ENCODE data around the gene MAP3K15.
A peak's percentile ranks its signal among the peaks of the same experiment; 100 is the strongest.
"Not testable (repeated sequence)": the region's sequence is repeated elsewhere in the genome, so short reads cannot be mapped to it uniquely, and the experiment has no call there.

The MAP3K15 gene

GRCh38 chrX:19540076-19540475, 24.8 kb upstream of the MAP3K15 start:
- Histone ChIP-seq H3K9ac (ENCODE audit: low read length in 5 of 5) (no peak overlapping the region), H3K36me3 (ENCODE audit: control insufficient read depth in 5 of 5, insufficient read depth in 5 of 5, low read length in 5 of 5) (peaks cover 0 to 54% (median 28%) of the 10 kb centered on the region in 5 donors), H3K4me3 (ENCODE audit: low read depth in 1 of 5, low read length in 5 of 5) (no peak overlapping the region), H3K27ac (ENCODE audit: low read depth, low read length) (no peak overlapping the region), H3K9me3 (ENCODE audit: control insufficient read depth in 5 of 5, low read length in 5 of 5) (no peaks in the 10 kb centered on the region), H3K27me3 (ENCODE audit: control insufficient read depth in 5 of 5, insufficient read depth in 4 of 5, low read length in 5 of 5) (peaks cover 0 to 12% (median 5%) of the 10 kb centered on the region in 5 donors), H3K4me1 (ENCODE audit: control insufficient read depth in 5 of 5, insufficient read depth in 5 of 5, low read length in 5 of 5) (peaks cover 0 to 9% (median 0%) of the 10 kb centered on the region in 5 donors)

DNA sequence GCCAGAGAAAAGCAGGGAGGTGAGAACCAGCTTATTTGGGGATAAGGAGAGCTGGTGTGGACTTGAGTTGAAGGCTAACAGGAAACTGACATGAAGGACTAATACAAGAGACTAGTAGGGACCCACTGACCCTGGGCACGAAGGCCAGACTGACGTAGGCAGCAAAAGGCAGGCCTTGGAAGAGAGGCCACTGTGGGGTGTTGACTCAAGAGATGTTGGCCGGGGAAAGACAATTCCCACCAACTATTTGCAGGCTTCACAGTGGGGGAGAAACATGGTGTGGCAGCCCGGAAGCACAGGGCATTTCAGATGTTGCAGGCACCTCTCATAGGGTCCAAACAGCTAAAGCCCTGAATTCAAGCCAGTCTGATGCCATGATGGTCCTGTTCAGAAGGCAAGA, 24.4 kb upstream of the MAP3K15 start:
- Histone ChIP-seq H3K27ac (ENCODE audit: low read depth, low read length) (no peak overlapping the region), H3K9me3 (ENCODE audit: control insufficient read depth in 5 of 5, low read length in 5 of 5) (no peaks in the 10 kb centered on the region), H3K4me1 (ENCODE audit: control insufficient read depth in 5 of 5, insufficient read depth in 5 of 5, low read length in 5 of 5) (peaks cover 0 to 9% (median 0%) of the 10 kb centered on the region in 5 donors), H3K9ac (ENCODE audit: low read length in 5 of 5) (no peak overlapping the region), H3K36me3 (ENCODE audit: control insufficient read depth in 5 of 5, insufficient read depth in 5 of 5, low read length in 5 of 5) (peaks cover 0 to 54% (median 28%) of the 10 kb centered on the region in 5 donors), H3K27me3 (ENCODE audit: control insufficient read depth in 5 of 5, insufficient read depth in 4 of 5, low read length in 5 of 5) (peaks cover 0 to 12% (median 5%) of the 10 kb centered on the region in 5 donors), H3K4me3 (ENCODE audit: low read depth in 1 of 5, low read length in 5 of 5) (no peak overlapping the region)

DNA sequence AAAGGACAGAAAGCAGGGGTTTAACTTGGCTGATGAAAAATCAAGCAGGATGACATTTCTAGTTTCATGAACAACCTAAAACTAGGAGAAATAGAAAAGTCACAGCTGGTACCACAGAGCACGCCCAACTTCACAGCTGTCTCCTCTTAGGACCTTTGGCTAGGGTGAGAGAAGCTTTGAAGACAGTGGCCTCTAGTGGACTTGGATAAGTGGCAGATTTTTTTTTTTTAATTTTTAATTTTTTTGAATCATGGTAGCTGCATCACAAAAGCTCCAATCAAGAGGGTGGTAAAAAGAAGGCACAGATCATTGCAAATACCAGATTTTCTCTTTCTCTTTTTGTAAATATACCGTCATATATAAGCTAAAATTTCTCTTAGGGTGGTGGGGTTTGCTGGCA, 20.2 kb upstream of the MAP3K15 start:
- no peak overlapping the region for H3K9ac ChIP-seq (ENCODE audit: low read length in 5 of 5)
- no peak overlapping the region for H3K27ac ChIP-seq (ENCODE audit: low read depth, low read length)
- H3K9me3 ChIP-seq (ENCODE audit: control insufficient read depth in 5 of 5, low read length in 5 of 5): no peaks in the 10 kb centered on the region
- peaks cover 0 to 9% (median 0%) of the 10 kb centered on the region in 5 donors for H3K4me1 ChIP-seq (ENCODE audit: control insufficient read depth in 5 of 5, insufficient read depth in 5 of 5, low read length in 5 of 5)
- H3K27me3 ChIP-seq (ENCODE audit: control insufficient read depth in 5 of 5, insufficient read depth in 4 of 5, low read length in 5 of 5): peaks cover 0 to 3% (median 3%) of the 10 kb centered on the region in 5 donors
- H3K4me3 ChIP-seq (ENCODE audit: low read depth in 1 of 5, low read length in 5 of 5): no peak overlapping the region
- peaks cover 0 to 25% (median 15%) of the 10 kb centered on the region in 5 donors for H3K36me3 ChIP-seq (ENCODE audit: control insufficient read depth in 5 of 5, insufficient read depth in 5 of 5, low read length in 5 of 5)

GRCh38 chrX:19532709-19533108, 17.4 kb upstream of the MAP3K15 start:
- Histone ChIP-seq H3K9me3 (ENCODE audit: control insufficient read depth in 5 of 5, low read length in 5 of 5) (no peaks in the 10 kb centered on the region), H3K36me3 (ENCODE audit: control insufficient read depth in 5 of 5, insufficient read depth in 5 of 5, low read length in 5 of 5) (peaks cover 0 to 9% (median 7%) of the 10 kb centered on the region in 5 donors), H3K4me3 (ENCODE audit: low read depth in 1 of 5, low read length in 5 of 5) (no peak overlapping the region), H3K4me1 (ENCODE audit: control insufficient read depth in 5 of 5, insufficient read depth in 5 of 5, low read length in 5 of 5) (peaks cover 0 to 9% (median 0%) of the 10 kb centered on the region in 5 donors), H3K9ac (ENCODE audit: low read length in 5 of 5) (no peak overlapping the region), H3K27me3 (ENCODE audit: control insufficient read depth in 5 of 5, insufficient read depth in 4 of 5, low read length in 5 of 5) (peaks cover 0 to 3% (median 2%) of the 10 kb centered on the region in 5 donors), H3K27ac (ENCODE audit: low read depth, low read length) (no peak overlapping the region)

- peaks cover 0 to 5% (median 4%) of the 10 kb centered on the region in 5 donors for H3K4me1 ChIP-seq (ENCODE audit: control insufficient read depth in 5 of 5, insufficient read depth in 5 of 5, low read length in 5 of 5)
- no peaks in the 10 kb centered on the region for H3K36me3 ChIP-seq (ENCODE audit: control insufficient read depth in 5 of 5, insufficient read depth in 5 of 5, low read length in 5 of 5)
- no peak overlapping the region for H3K4me3 ChIP-seq (ENCODE audit: low read depth in 1 of 5, low read length in 5 of 5)
- peaks cover 0 to 12% (median 4%) of the 10 kb centered on the region in 5 donors for H3K9me3 ChIP-seq (ENCODE audit: control insufficient read depth in 5 of 5, low read length in 5 of 5)
- H3K9ac ChIP-seq (ENCODE audit: low read length in 5 of 5): no peak overlapping the region
- no peak overlapping the region for H3K27ac ChIP-seq (ENCODE audit: low read depth, low read length)
- H3K27me3 ChIP-seq (ENCODE audit: control insufficient read depth in 5 of 5, insufficient read depth in 4 of 5, low read length in 5 of 5): peaks cover 0 to 15% (median 5%) of the 10 kb centered on the region in 5 donors
Observed at GRCh38 chrX:19517965-19518364, 2.7 kb upstream of the MAP3K15 start.

GRCh38 chrX:19515615-19516105, 352 bp upstream of the MAP3K15 start:
- Histone ChIP-seq H3K27ac (ENCODE audit: low read depth, low read length) (no peak overlapping the region), H3K4me3 (ENCODE audit: low read depth in 1 of 5, low read length in 5 of 5) (peak overlapping the region in 1 of 5 donors; percentile 2), H3K9me3 (ENCODE audit: control insufficient read depth in 5 of 5, low read length in 5 of 5) (peaks cover 0 to 12% (median 4%) of the 10 kb centered on the region in 5 donors), H3K9ac (ENCODE audit: low read length in 5 of 5) (no peak overlapping the region), H3K27me3 (ENCODE audit: control insufficient read depth in 5 of 5, insufficient read depth in 4 of 5, low read length in 5 of 5) (peaks cover 0 to 15% (median 5%) of the 10 kb centered on the region in 5 donors), H3K4me1 (ENCODE audit: control insufficient read depth in 5 of 5, insufficient read depth in 5 of 5, low read length in 5 of 5) (peaks cover 0 to 5% (median 4%) of the 10 kb centered on the region in 5 donors), H3K36me3 (ENCODE audit: control insufficient read depth in 5 of 5, insufficient read depth in 5 of 5, low read length in 5 of 5) (no peaks in the 10 kb centered on the region)

DNA sequence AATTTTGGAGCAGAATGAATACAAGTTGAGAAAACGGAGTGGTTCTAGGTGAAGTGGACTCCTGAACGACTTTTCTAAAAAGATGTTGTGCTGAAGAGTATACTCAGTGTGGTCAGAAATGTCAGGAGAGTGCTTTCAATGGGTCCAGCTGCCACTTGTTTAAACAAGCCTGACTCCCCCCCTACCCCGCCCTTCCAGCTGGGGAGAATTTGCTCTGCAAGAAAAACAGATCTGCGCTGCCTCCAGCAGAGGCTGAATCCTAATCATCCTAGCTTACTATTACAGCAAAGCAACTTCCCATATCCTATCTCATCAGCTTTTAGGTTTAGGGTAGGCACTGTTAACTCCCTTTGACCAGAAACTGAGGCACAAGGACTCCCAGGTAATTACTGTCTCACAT, 1.9 kb downstream of the MAP3K15 start:
- H3K9me3 ChIP-seq (ENCODE audit: control insufficient read depth in 5 of 5, low read length in 5 of 5): peaks cover 0 to 11% (median 2%) of the 10 kb centered on the region in 5 donors
- H3K36me3 ChIP-seq (ENCODE audit: control insufficient read depth in 5 of 5, insufficient read depth in 5 of 5, low read length in 5 of 5): no peaks in the 10 kb centered on the region
- H3K9ac ChIP-seq (ENCODE audit: low read length in 5 of 5): no peak overlapping the region
- H3K27me3 ChIP-seq (ENCODE audit: control insufficient read depth in 5 of 5, insufficient read depth in 4 of 5, low read length in 5 of 5): peaks cover 0 to 10% (median 1%) of the 10 kb centered on the region in 5 donors
- no peak overlapping the region for H3K27ac ChIP-seq (ENCODE audit: low read depth, low read length)
- H3K4me1 ChIP-seq (ENCODE audit: control insufficient read depth in 5 of 5, insufficient read depth in 5 of 5, low read length in 5 of 5): peaks cover 0 to 5% (median 4%) of the 10 kb centered on the region in 5 donors
- no peak overlapping the region for H3K4me3 ChIP-seq (ENCODE audit: low read depth in 1 of 5, low read length in 5 of 5)

GRCh38 chrX:19512961-19513360, 2.3 kb downstream of the MAP3K15 start:
- Histone ChIP-seq H3K4me1 (ENCODE audit: control insufficient read depth in 5 of 5, insufficient read depth in 5 of 5, low read length in 5 of 5) (peaks cover 0 to 5% (median 4%) of the 10 kb centered on the region in 5 donors), H3K27ac (ENCODE audit: low read depth, low read length) (no peak overlapping the region), H3K27me3 (ENCODE audit: control insufficient read depth in 5 of 5, insufficient read depth in 4 of 5, low read length in 5 of 5) (peaks cover 0 to 7% (median 0%) of the 10 kb centered on the region in 5 donors), H3K9ac (ENCODE audit: low read length in 5 of 5) (no peak overlapping the region), H3K36me3 (ENCODE audit: control insufficient read depth in 5 of 5, insufficient read depth in 5 of 5, low read length in 5 of 5) (no peaks in the 10 kb centered on the region), H3K4me3 (ENCODE audit: low read depth in 1 of 5, low read length in 5 of 5) (no peak overlapping the region), H3K9me3 (ENCODE audit: control insufficient read depth in 5 of 5, low read length in 5 of 5) (peaks cover 0 to 7% (median 0%) of the 10 kb centered on the region in 5 donors)

DNA sequence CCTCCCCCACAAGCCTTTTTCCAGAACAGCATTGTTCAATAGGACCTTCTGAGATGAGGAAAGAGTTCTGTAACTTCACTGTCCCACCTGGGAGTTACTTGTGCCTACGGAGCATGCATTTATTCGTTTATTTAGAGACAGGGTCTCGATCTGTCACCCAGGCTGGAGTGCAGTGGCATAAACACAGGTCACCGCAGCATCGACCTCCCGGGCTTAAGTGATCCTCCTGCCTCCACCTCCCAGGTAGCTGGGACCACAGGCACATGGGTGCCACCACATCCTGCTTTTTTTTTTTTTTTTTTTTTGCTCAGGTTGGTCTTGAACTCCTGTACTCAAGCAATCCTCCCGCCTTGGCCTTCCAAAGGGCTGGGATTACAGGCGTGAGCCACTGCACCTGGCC, 2.9 kb downstream of the MAP3K15 start:
- peaks cover 0 to 2% (median 0%) of the 10 kb centered on the region in 5 donors for H3K9me3 ChIP-seq (ENCODE audit: control insufficient read depth in 5 of 5, low read length in 5 of 5)
- no peak overlapping the region for H3K27ac ChIP-seq (ENCODE audit: low read depth, low read length)
- no peaks in the 10 kb centered on the region for H3K36me3 ChIP-seq (ENCODE audit: control insufficient read depth in 5 of 5, insufficient read depth in 5 of 5, low read length in 5 of 5)
- H3K9ac ChIP-seq (ENCODE audit: low read length in 5 of 5): no peak overlapping the region
- peaks cover 0 to 5% (median 4%) of the 10 kb centered on the region in 5 donors for H3K4me1 ChIP-seq (ENCODE audit: control insufficient read depth in 5 of 5, insufficient read depth in 5 of 5, low read length in 5 of 5)
- H3K4me3 ChIP-seq (ENCODE audit: low read depth in 1 of 5, low read length in 5 of 5): no peak overlapping the region
- H3K27me3 ChIP-seq (ENCODE audit: control insufficient read depth in 5 of 5, insufficient read depth in 4 of 5, low read length in 5 of 5): peaks cover 0 to 5% (median 0%) of the 10 kb centered on the region in 5 donors

- not testable (repeated sequence) for H3K9ac ChIP-seq (ENCODE audit: low read length in 5 of 5); H3K36me3 ChIP-seq (ENCODE audit: control insufficient read depth in 5 of 5, insufficient read depth in 5 of 5, low read length in 5 of 5); H3K9me3 ChIP-seq (ENCODE audit: control insufficient read depth in 5 of 5, low read length in 5 of 5); H3K4me1 ChIP-seq (ENCODE audit: control insufficient read depth in 5 of 5, insufficient read depth in 5 of 5, low read length in 5 of 5); H3K4me3 ChIP-seq (ENCODE audit: low read depth in 1 of 5, low read length in 5 of 5); H3K27ac ChIP-seq (ENCODE audit: low read depth, low read length); H3K27me3 ChIP-seq (ENCODE audit: control insufficient read depth in 5 of 5, insufficient read depth in 4 of 5, low read length in 5 of 5)
Observed at GRCh38 chrX:19511796-19512195, 3.5 kb downstream of the MAP3K15 start.

All from subcutaneous abdominal adipose tissue (tissue), 5 donors.